HG03439 (cell line): Measurements from ENCODE around the gene EEPD1.
"Not testable (repeated sequence)": the region's sequence is repeated elsewhere in the genome, so short reads cannot be mapped to it uniquely, and the experiment has no call there.

Source experiments
- ATAC-seq: cut with Tn5 transposase; IDR thresholded peaks from one replicate; pipeline ENCODE4 v1.9.1; 2021; ENCODE audit warnings: mild to moderate bottlenecking, moderate library complexity; ENCODE audit not compliant: unreplicated experiment

EEPD1 gene

DNA sequence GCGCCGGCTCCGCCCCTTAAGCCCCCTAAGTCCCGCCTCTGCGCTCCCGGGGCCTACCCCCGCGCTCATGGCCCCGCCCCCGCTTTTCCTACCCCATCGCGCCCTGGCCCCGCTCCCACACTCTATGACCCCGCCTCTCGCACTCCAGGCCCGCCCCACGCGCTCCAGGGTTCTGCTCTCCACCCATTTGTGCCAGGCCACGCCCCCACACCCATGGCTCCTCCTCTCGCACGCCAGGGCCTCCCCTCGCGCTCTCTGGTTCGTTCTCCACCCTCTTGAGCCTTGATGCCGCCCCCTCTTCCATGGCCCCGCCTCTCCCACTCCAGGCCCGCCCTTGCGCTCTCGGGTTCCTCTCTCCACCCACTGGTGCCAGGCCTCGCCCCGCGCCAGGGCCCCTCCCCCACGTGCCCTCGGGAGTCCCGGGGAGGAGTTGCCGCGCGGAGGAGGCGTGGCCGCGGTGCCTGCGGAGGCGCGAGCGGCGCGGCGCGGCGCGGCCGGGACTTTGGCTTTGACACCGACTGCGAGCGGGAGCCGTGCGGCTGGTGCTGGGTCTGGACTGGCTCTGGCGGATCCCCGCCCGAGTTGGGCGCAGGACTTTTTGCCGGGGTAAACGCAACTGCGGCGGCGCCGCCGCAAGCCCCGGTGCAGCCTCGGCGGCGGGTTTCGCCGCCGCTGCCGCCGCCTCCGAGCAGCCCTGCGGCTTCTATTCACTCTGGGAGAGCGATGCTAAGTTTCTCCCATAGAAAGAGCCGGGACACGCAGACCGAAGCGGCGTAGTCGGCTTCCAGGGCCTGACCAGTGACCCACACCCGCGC, at the start of gene EEPD1:
Gene EEPD1 (plus strand): TSS at position 499 of the 815 bp plus-strand sequence. CDS start 1,071 bp downstream, outside the sequence.
- peak; percentile 96 for ATAC-seq

DNA sequence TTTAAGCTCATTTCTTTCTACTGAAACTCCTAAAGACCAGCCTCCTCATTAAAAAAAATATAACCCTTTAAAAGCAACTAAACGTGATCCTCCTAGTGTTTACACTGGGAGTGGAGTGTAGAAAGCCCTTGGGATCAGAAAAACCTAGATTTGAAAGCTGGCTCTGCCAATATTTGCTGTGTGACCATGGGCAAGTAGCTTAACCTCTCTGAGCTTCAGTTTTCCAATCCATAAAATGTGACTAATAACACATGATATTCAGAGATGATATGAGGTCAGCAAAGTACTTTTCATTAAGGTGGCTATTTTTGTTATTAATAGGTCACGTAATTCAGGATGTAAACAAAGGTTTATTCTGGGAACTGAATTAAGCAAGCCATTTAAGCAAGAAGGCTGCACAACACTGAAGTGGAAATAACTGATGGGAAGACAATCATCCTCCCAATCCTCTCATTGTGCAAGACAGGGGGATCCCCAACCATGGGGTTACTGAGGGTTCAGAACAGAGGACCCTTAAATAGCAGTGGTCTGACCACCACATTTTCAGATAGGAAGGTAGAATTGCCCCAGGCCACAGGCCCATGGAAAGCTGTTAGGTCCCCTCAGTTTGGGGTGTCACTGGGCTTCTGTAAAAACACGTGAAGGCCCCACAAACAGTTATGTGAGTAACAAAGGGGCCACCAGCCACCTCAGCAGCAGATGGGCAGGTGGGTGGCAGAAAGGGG, 49.1 kb upstream of the EEPD1 start:
- ATAC-seq = no peak

DNA sequence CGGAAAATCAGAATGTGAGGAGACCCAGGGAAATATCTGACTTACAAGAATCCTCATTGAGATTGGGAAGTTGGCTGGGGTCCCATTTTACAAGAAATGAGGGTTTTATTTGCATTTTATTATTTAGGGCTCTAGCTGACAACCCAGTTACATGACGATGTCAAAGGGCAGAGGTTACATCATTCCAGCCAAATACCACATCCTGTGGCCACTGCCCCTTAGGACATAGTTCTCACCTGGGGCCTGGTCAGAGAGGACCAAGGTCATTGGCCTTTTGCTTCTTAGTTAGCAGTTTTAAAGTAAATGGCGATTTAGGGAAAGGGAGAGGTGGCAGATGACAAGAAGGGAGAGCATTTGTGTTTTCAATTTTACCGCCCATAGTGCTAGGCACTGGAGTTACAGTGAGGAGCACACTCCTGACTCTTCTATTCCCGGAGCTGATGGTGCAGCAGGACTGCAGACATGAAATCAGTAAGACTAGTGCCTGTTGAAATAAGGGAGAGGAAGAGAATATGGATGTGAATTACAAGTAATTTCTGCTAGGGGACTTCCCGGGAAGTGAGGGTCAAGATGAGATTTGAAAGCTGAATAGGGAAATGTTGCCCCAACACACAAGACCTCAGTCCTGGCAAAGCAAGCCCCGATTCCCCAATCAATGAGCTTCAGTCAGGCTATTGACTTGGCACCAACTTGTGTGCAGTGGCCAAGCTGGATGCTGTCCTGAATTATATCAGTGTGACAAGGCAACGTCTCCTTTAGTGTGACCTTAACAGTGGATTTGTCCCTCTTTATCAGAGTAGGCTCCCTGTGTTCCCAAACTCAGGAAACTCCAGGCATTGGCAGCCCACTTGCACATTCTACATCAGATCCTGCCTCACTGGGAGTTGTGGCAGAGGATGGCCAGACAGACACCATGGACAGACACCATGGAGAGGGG, 45.8 kb upstream of the EEPD1 start:
- ATAC-seq = not testable (repeated sequence)

DNA sequence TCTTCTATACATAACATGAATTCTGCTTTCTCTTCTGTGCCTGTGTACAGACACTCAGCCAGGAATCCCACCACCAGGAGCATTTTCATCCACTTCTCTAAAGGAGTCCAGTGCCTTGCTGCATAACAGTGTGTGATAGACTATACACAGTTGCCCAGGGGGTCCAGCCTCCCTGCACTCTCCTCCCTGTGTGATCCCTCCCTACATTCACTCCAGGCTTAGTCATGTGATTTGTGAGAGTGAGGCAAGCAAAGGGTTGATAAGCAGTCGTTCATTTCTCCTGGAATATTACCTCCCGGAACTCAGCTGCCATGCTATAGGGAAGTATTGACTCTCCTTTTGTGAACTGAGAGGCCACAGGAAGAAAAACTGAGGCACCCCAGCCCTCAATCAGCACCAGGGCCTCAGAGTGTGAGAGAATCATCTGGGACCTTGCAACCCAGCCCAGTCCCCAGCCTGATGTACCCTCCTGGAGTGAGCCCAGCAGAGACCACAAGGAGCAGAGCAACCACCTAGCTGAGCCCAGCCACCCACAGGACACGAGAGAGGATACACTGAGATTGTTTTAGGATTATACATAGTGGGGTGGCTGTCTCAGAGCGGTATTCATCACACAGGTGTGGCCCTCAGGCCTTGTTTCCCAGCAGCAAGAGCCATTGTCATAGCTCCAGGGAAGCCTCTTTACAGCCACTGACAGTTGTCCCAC, 45.0 kb upstream of the EEPD1 start:
- ATAC-seq = no peak

DNA sequence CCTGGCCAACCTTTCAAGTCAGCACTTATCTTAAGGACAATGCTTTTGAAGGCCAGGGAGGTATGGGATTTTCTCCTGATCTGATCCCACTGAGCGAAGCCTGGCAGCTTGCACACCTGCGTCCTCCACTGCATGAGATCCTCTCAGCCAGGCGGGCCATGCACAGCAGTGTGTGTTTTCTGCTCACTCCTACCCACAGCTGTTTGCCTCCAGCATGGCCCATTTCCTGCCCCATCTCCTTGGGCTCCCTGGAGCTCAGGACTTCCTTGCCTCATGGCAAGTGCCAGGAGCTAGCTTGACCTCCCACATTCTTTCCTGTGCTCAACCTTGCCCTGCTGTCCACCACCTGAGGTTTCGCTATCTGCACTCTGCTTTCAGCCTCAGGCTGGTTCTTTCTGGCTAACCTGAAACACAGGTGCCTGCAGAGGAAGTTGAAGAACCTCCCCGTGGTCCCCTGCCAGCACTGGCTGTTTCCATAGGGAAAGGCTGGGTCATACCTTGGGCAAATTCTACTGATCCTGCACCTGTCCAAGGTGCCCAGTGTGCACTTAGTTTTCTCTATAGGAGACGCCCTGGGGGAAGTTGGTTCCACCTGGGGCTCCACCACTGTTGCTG, 43.9 kb upstream of the EEPD1 start:
- ATAC-seq = no peak

DNA sequence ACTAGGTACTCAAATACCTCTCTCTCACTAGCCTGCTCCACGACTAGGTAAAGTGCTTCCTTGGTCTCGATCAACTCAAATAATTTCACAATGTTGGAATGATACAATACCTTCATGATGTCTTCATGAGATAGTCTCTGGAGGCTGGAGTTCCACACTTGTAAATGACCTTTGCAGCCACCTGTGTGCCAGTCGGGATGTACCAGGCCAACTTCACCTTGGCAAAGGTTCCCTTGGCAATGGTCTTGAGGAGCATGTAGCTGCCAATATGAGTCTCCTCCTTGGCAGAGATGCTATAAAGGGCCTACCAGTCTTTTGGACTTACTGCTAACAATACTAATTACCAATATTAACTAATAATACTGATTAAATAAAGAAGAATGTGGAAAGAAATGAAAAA, 42.5 kb upstream of the EEPD1 start:
- no peak for ATAC-seq

DNA sequence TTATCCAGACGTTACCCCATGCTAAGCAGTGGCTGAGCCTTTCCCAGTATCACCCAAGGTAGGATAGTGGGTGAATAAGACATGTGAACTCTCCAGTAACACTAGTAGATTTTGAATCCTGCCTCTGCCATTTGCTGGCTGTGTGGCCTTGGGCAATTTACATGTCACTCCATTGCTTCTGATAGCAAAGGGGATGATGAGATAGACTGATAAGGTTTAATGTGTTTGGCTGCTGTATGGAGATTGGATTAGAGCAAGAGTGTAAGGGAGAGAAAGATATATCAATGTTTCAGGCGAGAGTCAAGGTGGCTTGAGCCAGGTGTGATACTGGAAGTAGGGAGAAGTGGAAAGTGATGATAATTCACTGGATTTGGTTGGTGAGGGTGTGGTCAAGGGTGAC, 40.1 kb upstream of the EEPD1 start:
- ATAC-seq = no peak

DNA sequence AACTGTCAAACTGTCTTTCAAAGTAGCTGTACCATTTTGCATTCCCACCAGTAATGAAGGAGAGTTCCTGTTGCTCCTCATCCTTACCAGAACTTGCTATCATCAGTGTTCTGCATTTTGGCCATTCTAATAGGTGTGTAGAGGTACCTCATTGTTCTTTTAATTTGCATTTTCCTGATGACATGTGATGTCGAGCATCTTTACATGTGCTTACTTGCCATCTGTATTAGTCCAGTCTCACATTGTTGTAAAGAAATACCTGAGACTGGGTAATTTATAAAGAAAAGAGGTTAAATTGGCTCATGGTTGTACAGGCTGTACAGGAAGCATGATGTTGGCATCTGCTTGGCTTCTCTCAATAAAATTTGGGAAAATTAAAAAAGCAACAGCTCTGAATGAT, 38.7 kb upstream of the EEPD1 start:
- no peak for ATAC-seq

DNA sequence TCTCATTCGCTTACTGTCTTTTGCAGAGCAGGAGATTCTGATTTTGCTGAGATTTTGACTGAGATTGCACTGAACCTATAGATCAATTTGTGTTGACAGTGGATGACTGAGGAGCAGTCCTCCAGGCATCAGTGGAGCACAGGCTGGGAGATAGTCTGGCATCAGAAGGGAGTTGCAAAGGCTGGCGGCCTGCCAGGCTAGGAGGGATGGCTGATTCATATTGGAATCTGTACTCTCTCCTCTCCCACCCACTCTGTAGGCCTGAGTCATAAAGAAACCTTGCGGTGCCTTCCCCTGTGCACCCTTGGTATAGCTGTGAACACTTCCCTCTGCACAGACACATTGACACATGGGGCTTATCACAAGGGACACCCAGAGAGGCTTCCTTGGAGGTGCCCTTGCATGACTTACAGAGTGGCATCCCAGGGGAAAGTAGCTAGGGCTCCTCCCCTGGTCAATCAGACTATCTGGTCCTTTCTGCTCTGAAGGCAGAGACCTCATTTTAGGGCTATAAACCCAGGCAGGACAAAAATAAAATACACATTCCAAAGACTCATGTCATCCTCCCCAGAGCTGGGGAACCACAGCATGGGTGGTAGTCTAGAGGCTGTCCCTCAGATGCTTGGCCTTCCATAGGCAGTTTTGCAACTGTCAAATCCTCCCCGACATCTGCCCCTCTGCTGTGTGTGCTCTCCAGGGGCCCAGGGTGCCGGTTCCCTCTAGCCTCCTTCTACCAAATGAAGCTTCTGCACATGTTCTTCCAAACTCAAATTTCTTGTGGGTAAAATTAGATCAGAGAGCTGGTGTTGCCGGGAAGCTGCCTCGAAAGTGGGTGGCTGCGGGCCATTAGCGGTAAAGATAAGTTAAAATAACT, 37.4 kb upstream of the EEPD1 start:
- peak; percentile 100 for ATAC-seq

DNA sequence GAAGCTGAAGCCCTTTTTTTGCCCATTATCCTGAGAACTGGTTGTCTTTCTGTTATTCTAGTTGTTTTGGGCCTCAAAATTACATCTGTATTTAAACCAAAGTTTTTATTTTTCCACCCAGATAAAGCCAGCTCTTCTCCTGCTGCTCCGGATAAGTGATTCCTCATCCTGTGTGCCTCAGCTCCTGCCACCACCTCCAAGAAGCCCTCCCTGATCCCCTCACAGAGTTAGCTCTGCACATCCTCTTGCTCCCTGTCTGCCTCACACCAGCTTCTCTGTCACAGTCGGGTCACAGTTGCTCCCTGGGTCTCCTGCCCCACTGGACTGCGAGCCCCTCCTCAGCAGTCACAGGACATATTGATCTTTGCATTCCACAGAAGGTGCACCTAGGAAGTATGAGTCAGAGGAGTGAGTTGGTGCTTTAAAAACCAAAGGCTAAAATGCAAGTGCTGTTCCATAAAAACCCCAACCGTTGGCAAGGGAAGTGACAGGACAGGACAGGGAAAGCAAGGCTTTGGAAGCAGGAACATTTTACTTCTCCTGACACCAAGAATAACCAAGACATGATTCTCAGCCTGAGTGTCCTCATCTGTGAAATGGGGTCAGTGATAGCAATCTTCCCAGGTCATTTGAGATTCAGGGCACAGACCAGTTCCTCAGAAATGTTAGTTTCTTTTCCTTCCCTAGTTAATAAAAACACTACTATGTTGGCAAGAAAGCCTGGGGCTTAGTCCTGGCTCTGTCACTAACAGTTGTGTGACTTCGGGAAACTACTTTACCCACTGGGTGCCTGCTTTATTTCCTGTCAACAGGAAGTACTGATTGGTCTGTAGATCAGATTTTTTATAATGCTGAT, 36.5 kb upstream of the EEPD1 start:
- ATAC-seq = no peak

DNA sequence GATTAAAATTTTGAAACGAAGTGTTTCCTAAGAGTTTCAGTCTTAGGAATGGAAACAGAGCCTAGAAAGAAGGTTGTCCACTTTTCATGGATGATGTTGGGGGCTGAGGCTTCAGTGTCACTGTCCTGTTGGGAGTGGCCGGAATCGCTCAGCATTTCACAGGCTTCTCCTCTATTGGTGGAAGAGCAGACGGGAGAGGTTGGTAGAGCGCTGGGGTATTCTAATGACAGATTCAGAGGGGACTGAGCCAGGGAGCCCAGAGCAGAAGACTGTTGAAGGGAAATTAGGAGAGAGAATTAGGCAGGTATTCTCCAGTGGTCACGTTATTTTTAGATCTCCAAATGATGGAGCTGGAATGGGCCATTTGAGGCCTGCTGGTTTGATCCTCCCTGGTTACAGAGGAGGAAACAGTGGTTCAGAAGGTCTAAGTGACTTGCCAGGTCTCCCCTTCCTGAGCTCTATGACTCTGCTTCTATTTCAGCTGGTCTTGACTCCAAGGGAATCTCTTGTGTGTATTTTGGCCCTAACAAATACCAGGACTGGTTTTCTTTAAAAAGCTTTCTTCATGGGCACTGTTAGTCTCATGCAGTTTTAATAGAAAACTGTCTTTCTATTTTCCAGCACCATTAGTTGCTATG, 35.7 kb upstream of the EEPD1 start:
- no peak for ATAC-seq

DNA sequence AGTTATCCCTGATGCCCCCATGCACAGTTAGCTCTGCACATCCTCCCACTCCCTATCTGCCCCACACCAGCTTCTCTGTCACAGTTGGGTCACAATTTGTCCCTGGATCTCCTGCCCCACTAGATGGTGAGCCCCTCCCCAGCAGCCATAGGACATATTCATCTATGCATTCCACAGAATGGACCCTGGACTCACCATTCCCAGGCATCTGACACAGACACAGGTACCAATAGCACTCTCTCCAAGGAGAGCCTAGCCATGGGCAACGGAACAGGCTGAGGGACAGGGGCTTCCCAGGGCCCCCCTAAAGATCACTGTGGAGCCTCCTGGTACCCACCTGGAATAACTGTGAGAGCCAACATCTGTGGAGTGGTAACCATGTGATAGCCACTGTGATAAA, 34.7 kb upstream of the EEPD1 start:
- ATAC-seq = no peak

DNA sequence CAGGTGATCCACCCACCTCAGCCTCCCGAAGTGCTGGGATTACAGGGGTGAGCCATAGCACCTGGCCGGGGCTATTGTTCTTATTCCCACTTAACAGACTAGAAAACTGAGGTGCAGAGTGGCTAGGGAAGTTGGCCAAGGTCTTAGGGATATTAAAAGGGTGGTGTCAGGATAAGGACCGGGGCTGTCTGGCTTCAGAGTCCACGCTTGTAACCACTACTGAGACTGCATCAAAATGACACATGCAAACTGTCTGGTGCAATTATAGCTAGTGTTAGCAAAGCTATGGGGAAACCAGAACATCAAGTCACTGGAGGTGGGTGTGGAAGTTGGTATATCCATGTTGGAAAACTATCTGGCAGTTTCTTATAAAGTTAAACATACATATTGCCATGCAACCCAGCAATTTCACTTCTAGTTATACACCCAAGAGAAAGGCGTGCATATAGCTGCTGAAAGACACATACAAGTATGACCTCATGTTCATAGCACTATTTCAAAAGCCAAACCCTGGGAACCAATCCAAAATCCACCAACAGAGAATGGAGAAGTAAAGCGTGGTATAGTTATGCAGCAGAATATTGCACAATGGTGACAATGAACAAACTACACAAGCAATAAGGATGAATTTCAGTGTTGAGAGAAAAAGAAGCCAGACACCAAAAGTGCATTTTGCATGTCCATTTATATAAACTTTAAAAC, 33.9 kb upstream of the EEPD1 start:
- no peak for ATAC-seq

DNA sequence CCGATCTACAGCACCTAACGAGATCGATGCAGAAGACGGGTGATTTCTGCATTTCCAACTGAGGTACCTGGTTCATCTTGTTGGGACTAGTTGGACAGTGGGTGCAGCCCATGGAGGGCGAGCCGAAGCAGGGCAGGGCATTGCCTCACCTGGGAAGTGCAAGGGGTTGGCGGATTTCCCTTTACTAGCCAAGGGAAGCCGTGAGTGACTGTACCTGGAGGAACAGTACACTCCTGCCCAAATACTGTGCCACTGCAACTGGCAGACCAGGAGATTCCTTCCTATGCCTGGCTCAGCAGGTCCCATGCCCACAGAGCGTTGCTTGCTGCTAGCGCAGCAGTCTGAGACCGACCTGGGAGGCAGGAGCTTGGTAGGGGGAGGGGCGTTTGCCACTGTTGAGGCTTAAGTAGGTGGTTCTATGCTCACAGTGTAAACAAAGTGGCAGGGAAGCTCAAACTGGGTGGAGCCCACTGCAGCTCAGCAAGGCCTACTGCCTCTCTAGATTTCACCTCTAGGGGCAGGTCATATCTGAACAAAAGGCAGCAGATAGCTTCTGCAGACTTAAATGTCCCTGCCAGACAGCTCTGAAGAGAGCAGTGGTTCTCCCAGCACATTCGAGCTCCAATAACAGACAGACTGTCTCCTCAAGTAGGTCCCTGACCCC, 32.9 kb upstream of the EEPD1 start:
- not testable (repeated sequence) for ATAC-seq

DNA sequence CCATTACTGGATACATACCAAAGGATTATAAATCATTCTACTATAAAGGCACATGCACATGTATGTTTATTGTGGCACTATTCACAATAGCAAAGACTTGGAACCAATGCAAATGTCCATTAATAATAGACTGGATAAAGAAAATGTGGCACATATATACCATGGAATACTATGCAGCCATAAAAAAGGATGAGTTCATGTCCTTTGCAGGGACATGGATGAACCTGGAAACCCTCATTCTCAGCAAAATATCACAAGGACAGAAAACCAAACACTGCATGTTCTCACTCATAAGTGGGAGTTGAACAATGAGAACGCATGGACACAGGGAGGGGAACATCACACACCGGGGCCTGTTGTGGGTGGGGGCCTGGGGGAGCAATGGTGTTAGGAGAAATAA, 27.4 kb upstream of the EEPD1 start:
- not testable (repeated sequence) for ATAC-seq

DNA sequence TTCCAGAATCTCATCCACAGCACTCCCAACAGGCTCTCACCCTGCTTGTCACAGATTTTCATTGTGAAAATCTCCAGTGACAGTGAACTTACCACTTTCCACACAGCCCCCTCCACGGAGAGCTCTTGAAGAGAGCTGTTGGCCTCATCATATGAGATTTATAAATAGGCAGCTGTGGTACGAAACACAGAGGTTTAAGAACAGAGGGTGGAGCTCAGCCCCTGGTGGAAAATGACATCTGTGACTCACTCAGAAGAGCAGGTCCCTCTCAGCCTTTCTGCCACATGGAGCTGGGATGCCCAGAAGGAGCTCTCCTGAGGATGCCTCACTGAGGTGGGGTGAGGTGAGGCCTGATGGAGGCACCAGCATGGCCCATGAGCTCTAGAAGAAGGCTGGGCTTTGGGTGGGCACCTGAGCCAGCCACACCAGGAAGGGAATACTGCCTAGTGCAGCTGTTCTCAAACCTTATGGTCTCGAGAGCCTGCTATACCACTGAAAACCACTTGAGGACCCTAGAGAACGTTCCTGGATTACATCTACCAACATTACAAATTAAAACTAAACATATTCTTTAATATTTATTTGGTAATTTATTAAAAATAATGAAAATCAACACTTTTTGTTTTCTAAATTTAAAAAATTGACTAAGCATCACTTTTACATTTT, 25.8 kb upstream of the EEPD1 start:
- no peak for ATAC-seq
